GM19324 (cell line): Measurements from ENCODE around the gene OSBPL2.

ENCODE experiments used
- ATAC-seq: cut with Tn5 transposase; IDR thresholded peaks from one replicate; pipeline ENCODE4 v1.9.1; 2021; ENCODE audit warnings: mild to moderate bottlenecking, moderate library complexity; ENCODE audit not compliant: unreplicated experiment, low FRiP score

Gene OSBPL2

GRCh38 chr20:62319346-62319909 is 81.1 kb downstream of the OSBPL2 start:
- no peak for ATAC-seq

GRCh38 chr20:62320581-62321354 is 82.4 kb downstream of the OSBPL2 start:
- ATAC-seq = no peak

GRCh38 chr20:62321521-62321948 is 83.2 kb downstream of the OSBPL2 start:
- ATAC-seq = no peak

DNA sequence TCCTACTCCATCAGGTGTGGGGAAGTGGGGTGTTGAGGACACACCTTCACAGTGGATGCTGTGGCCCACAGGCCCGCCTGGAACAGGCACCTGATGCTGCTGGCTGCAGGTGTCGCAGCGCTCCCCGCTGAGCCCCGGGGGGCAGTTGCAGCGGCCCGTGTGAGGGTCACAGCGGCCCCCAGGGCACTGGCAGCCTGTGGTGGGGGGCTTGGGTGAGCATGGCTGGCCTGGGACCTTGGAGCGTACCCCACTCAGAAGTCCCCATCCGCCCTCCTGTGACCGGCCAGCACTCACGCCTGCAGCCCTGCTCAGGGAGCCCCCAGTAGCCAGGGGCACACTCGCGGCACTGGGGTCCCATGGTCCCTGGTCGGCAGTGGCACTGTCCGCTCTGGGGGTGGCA is 83.7 kb downstream of the OSBPL2 start:
- ATAC-seq = no peak

- no peak for ATAC-seq
Measured at GRCh38 chr20:62322492-62323041, 84.2 kb downstream of the OSBPL2 start.

- no peak for ATAC-seq
Measured at GRCh38 chr20:62323146-62323979, 85.0 kb downstream of the OSBPL2 start.

- ATAC-seq = no peak
Measured at GRCh38 chr20:62323980-62324906, 85.9 kb downstream of the OSBPL2 start.

GRCh38 chr20:62325172-62325905 is 87.0 kb downstream of the OSBPL2 start:
- no peak for ATAC-seq

DNA sequence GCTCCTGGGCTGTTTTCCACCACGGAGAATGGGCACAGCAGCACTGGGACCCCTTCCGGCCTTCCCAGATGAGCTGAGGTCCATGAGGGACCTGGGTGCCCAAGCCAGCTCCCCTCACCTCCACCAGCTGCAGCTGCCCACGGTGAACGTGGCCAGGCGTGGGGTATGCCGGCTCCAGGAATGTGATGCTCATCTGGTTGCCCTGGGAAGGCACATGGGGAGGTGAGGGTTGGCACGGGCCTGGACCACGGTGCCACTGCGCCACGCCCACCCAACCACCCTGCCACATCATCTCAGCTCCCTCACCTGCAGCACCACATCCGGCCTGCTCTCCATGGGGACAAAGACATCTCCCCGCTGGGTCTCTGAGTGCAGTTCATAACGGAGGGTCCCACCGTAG is 88.2 kb downstream of the OSBPL2 start:
- no peak for ATAC-seq

DNA sequence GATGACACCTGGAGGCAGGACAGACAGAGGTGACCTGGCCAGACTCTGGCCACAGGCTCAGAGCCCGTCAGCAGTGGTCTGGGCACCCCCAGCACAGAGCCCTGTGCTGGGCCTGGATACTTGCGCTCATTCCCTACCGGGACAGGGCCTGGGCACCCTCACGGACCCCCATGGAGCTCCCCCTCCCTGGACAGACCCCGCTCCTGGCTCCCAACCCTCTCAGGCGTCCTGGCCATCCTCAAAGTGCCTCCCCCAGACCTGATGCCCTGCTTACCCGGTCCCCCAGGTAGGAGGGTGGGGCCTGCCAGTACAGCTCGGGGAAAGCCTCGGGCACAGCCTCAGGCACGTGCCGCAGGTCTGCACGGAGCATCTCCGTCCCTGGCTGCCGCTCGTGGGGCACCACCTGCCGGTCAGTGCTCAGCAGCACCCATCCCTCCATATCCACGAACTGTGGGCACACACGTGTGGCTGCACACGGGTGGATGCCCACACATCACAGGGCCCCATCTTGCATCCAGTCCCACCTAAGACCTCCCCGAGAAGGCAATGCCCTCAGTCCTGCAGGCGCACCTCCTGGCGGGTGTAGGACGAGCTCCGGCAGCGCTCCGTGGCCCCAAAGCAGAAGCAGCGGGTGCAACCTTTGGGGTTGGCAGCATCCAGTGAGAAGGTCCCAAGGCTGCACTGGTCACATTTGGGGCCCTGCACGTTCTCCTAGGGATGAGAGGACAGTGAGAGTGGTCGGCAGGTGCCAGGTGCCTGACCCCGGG is 88.8 kb downstream of the OSBPL2 start:
- no peak for ATAC-seq

DNA sequence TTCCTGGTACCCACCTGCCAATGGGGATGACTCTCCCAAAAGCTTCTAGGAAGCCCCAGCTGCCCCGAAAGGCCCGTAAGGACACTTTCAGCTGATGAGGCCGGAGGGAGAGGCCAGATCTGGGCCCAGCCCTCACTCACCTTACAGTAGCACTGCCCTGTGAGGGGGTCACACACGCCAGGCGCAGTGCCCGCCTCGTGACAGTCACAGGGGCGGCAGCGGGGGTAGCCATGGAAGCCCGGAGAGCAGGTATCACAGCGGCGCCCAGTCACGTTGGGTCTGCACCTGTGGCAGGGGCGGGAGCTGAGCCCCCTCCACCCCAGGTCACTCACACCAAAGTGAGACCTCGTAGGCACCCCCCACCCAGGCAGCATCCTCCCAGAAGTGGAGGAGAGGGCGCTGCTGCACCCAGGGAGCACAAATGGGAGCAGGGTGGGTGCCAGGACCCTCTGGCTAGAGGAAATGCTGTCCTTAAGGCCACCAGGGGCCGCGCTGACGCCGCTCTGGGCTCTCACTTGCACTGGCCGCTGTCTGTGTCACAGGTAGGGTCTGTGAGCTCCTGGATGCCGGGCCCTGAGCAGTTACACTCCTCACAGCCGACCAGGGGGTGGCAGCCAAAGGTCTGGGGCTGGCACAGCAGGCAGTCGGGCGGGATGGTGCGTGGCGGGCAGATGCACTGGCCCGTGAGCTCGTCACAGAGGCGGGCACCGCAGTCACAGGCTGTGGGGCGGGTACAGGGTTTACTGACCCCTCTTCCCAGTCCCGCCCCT is 89.6 kb downstream of the OSBPL2 start:
- no peak for ATAC-seq

DNA sequence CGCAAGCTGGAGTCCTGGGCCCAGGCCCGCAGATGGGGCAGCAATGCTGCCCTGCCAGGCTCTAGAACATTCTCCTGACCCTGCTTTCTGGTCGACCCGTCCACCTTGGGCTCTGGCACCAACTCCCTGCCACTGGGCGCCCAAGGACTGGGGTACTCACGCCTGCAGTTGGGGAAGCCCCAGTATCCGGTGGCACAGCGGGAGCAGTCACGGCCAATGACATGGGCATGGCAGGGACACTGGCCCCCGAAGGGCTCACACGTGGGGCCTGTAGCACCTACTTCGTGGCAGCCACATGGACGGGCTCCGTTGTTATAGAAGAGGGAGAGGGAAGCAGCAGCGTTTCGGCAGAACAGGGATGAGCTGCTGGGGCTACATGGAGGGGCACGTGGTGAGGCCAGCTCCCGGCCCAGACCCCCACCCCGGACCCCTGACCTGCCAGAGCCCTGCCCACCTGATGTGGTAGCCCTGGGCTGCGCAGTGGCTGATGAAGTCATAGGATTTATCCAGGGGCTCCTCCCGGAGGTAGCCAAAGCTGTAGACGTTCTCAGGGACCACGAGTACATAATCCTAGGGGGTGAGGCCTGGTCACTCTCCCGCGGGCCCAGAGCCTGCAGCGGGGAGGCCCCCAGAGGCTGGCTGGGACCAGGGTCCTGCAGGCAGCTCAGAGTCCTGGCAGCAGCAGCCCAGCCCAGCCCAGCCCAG is 90.5 kb downstream of the OSBPL2 start:
- ATAC-seq = no peak

DNA sequence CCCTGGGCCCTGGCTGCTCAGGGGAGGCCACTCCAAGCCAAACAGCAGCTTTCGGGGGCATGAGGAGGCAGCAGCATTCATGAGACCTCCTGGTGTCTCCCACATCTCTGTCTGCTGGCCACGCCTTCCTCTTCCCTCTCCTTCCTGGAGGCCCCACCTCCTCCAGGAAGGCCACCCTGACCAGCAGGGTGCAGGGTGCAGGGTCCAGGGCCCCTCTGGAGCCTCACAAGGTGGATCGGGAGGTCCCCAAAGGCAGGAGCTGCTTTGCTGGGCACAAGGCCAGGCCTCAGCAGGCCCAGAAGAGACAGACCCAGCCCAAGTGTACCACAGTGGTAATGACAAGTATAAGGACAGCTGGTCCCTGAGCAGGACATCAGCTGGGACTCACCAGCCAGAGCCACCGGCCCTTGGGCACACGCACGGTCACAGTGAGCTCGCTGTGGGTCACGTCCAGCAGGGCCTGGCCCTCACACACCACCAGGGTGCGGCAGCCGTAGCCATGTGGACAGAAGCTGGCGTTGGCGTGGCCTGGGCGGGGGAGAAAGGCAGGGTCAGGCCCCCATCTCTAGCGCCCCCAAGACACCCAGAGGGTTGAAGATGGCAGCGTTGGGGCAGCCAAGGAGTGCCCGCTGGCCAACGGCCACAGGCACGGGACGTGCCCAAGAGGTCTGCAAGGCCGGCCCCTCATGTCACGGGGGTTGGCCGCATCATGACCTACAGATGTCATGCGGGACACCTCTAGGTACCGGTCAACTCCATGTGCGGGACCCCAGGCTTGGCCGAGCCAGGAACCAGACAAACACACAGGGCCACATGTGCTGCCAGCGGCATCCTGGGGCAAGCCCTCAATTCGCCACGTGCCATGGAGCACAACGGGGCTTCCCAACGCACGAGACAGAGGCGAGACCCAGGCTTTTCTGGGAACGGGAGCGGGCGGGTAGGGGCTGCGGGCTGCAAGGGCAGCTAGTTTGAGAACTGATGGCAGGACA is 91.4 kb downstream of the OSBPL2 start:
- no peak for ATAC-seq

DNA sequence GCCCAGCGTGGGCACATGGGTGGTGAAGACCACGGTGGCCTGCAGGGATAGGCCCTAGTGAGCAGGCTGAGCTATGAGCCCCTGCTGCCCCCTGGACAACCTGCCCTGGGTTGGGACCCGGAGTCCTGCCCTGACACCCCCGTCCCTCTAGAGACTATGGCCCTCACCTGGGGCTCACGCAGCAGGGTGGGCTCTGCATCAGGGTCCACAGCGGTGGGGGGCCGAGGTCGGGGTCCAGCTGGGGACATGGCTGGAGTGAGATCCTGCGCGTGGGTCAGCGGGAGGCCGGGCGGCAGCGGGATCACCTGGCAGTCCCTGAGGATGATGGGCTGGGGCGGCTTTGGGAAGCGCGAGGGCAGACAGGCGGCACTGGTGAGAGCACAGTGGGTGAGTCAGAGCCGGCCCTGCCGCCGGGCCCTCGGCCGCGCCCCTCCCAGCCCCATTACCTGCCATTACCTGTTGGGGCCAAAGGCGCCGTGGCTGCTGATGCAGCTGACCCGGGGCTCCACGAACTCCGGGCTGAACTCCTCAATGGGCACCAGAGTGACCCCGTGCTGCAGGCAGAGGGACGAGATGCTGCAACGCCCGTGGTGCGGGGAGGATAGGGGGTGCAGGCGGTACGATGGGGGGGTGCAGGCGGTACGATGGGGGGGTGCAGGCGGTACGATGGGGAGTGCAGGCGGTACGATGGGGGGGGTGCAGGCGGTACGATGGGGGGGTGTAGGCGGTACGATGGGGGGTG is 92.4 kb downstream of the OSBPL2 start:
- ATAC-seq = no peak

DNA sequence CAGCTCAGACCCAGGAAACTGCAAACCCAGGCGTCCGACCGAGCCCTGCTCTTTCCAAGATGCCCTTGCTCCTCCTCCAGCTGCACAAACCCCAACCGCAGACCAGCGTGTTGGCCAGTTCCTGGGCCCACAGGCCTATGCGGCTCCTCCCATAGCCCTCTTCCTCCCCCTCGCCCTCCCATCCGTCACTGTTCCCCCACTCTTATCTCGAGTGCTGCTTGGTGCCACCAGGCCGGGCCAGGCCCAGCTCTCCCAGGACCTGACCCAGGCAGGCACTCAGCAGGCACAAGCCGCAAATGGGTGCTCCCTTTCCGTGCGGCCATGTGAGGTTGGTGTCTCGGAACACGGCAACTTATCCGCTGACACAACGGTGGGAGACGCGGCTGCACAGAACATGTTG is 93.0 kb downstream of the OSBPL2 start:
- ATAC-seq = no peak
